Activated T-cell treated with anti-CD3 and anti-CD28 coated beads for 24 hours (primary cell): ENCODE measurements around the gene SEC23B.
"Not testable (repeated sequence)": the region's sequence is repeated elsewhere in the genome, so short reads cannot be mapped to it uniquely, and the experiment has no call there.

Experiments used
- DNase-seq: peaks from one replicate; pipeline ENCODE4 v3.0.0-alpha.2; 2020; ENCODE audit warnings: low read depth

Gene SEC23B

GRCh38 chr20:18526761-18527160, 19.0 kb downstream of the SEC23B start:
- DNase-seq, result not testable (repeated sequence)

- no peak for DNase-seq
Measured at GRCh38 chr20:18527339-18527738, 19.6 kb downstream of the SEC23B start.

GRCh38 chr20:18527836-18528235, 20.1 kb downstream of the SEC23B start:
- DNase-seq, result no peak

- DNase-seq, result no peak
Measured at GRCh38 chr20:18529041-18529440, 21.3 kb downstream of the SEC23B start.

GRCh38 chr20:18532626-18533025, 24.9 kb downstream of the SEC23B start:
- DNase-seq, result no peak

GRCh38 chr20:18533491-18533890, 25.8 kb downstream of the SEC23B start:
- DNase-seq, result no peak

- no peak for DNase-seq
Measured at GRCh38 chr20:18533978-18534644, 26.4 kb downstream of the SEC23B start.

GRCh38 chr20:18537651-18538050, 29.9 kb downstream of the SEC23B start:
- DNase-seq, result no peak

- DNase-seq, result no peak
Measured at GRCh38 chr20:18541741-18542140, 34.0 kb downstream of the SEC23B start.

- DNase-seq, result no peak
Measured at GRCh38 chr20:18543216-18543615, 35.5 kb downstream of the SEC23B start.

- DNase-seq, result no peak
Measured at GRCh38 chr20:18543932-18544331, 36.2 kb downstream of the SEC23B start.

GRCh38 chr20:18545566-18545965, 37.8 kb downstream of the SEC23B start:
- no peak for DNase-seq

GRCh38 chr20:18548465-18548864, 40.7 kb downstream of the SEC23B start:
- DNase-seq, result no peak

GRCh38 chr20:18553746-18554145, 46.0 kb downstream of the SEC23B start:
- DNase-seq, result no peak

GRCh38 chr20:18566892-18567738, 59.4 kb downstream of the SEC23B start, which contains the start of gene SMIM26:
Gene SMIM26 (plus strand): TSS chr20:18567432. CDS start chr20:18567479, 47 bp downstream.
- peak; percentile 89 for DNase-seq

GRCh38 chr20:18567739-18568091, 60.0 kb downstream of the SEC23B start:
- no peak for DNase-seq

GRCh38 chr20:18571009-18571408, 63.3 kb downstream of the SEC23B start:
- no peak for DNase-seq

- DNase-seq, result no peak
Measured at GRCh38 chr20:18571578-18571977, 63.8 kb downstream of the SEC23B start.

GRCh38 chr20:18577942-18578341, 70.2 kb downstream of the SEC23B start:
- no peak for DNase-seq

- DNase-seq, result no peak
Measured at GRCh38 chr20:18578581-18578980, 70.8 kb downstream of the SEC23B start.

GRCh38 chr20:18580012-18580411, 72.3 kb downstream of the SEC23B start:
- no peak for DNase-seq

GRCh38 chr20:18585134-18585533, 77.4 kb downstream of the SEC23B start:
- no peak for DNase-seq
